Measurements from ENCODE around the gene OR9A2.

GRCh38 chr7:143050931-143051330 is 24.0 kb upstream of the OR9A2 start:
- TF ChIP-seq CTCF (IDR thresholded peaks at IDR 0.05; ENCODE audit: insufficient read depth, low read length) (no peak), GABPA (IDR thresholded peaks at IDR 0.05; ENCODE audit: low read depth) (no peak), REST (IDR thresholded peaks at IDR 0.05; ENCODE audit: insufficient replicate concordance, low read depth) (no peak)

All from HL-60 (cell line).